B cell (primary cell): ENCODE measurements around the gene PARVB.

ENCODE experiments used
- CTCF ChIP-seq: fragments of 200-600 bp; IDR thresholded peaks from one replicate; pipeline ENCODE4 v1.8.0; 2022; ENCODE audit warnings: antibody characterized with exemption, mild to moderate bottlenecking
- EZH2 ChIP-seq: IDR thresholded peaks from 2 replicates; pipeline ENCODE4 v1.6.1; 2012; ENCODE audit warnings: borderline replicate concordance, low read depth, mild to moderate bottlenecking, moderate library complexity, low read length; ENCODE audit not compliant: insufficient read depth, poor library complexity, severe bottlenecking

GRCh38 chr22:43993072-43993760 lies 30.9 kb upstream of the PARVB start:
- TF ChIP-seq CTCF (peak; percentile 97), EZH2 (no peak)
